HCT116 (cell line): Measurements from ENCODE around the gene WSCD2. TPM values are rescaled to one million over a fixed set of nuclear protein-coding genes. Genes with fewer than 3 reads are reported as not detected.

Source experiments
- ATAC-seq: fragments of 200-7000 bp; cut with Tn5 transposase; 2 replicates; pipeline ENCODE4 v1.9.1; 2020; ENCODE audit warnings: mild to moderate bottlenecking, moderate library complexity
- BruUV-seq: library from RNA; stranded (reverse); fragments of 400-500 nt; replicated peaks from 2 replicates; lab custom pipeline; 2021; lab: Mats Ljungman, UMichigan
- CTCF ChIA-PET: fragments of 300-600 bp; sonication (Branson Sonifier 250); formaldehyde crosslinking; loops from one replicate; lab custom pipeline; 2021; ENCODE audit warnings: antibody characterized with exemption; lab: Charles Lee
- POLR2A ChIA-PET: fragments of 300-600, 350-600 bp; sonication (Branson Sonifier 250); formaldehyde crosslinking; loops from one replicate; lab custom pipeline; 2021; ENCODE audit warnings: antibody characterized with exemption; lab: Charles Lee
- RAD21 ChIA-PET, 2 experiments: fragments of 300-600 bp; sonication (Branson Sonifier 250); formaldehyde crosslinking; loops; one replicate each; lab custom pipeline; 2023; ENCODE audit warnings: low total read pairs in 2 of 2; ENCODE audit not compliant: uncharacterized antibody in 2 of 2, unreplicated experiment in 2 of 2, low non-redundant PET in 1 of 2; lab: Charles Lee
- DNase-seq: peaks from one replicate; pipeline ENCODE4 v3.0.0-alpha.2; 2010; ENCODE audit warnings: low read depth, low spot score
- H2AFZ ChIP-seq: fragments of 200-600 bp; shearing (Covaris generic), sonication (generic); 2 replicates; pipeline ENCODE4 v1.6.1; 2017; ENCODE audit warnings: low read depth, mixed run types, mixed read lengths, antibody characterized with exemption, low read length; ENCODE audit not compliant: poor library complexity, severe bottlenecking
- H3K27ac ChIP-seq: 2 replicates; pipeline ENCODE4 v1.5.1; 2012; ENCODE audit warnings: low read depth, low read length
- H3K27me3 ChIP-seq: fragments of 200-600 bp; sonication (generic); 2 replicates; pipeline ENCODE4 v1.6.1; 2016; ENCODE audit warnings: mixed run types, low read length, mixed read lengths; ENCODE audit not compliant: insufficient read depth
- H3K36me3 ChIP-seq, 2 experiments: fragments of 200-500 bp in 1 of 2; fragments of 200-600 bp in 1 of 2; sonication (Bioruptor generic) in 1 of 2; sonication (generic) in 1 of 2; 2 replicates each; pipeline versions ENCODE4 v1.5.1 to v1.6.1; 2014 to 2016; ENCODE audit warnings: low read length in 2 of 2, inconsistent platforms in 1 of 2, mixed read lengths in 1 of 2, mixed run types in 1 of 2; ENCODE audit not compliant: insufficient read depth in 2 of 2, control insufficient read depth in 1 of 2
- H3K4me1 ChIP-seq, 2 experiments: fragments of 200-600 bp in 1 of 2; sonication (generic) in 1 of 2; 2 replicates each; pipeline versions ENCODE4 v1.5.1 to v1.6.1; 2012 to 2017; ENCODE audit warnings: low read length in 2 of 2, inconsistent platforms in 1 of 2, mild to moderate bottlenecking in 1 of 2, mixed read lengths in 1 of 2, mixed run types in 1 of 2, moderate library complexity in 1 of 2; ENCODE audit not compliant: insufficient read depth in 2 of 2, control insufficient read depth in 1 of 2
- H3K4me2 ChIP-seq: fragments of 200-600 bp; sonication (generic); 2 replicates; pipeline ENCODE4 v1.6.1; 2017; ENCODE audit warnings: mixed run types, low read length, mixed read lengths
- H3K4me3 ChIP-seq, 2 experiments: fragments of 200-600 bp in 1 of 2; sonication (generic) in 1 of 2; replicated peaks in 1 of 2; 2 replicates each; pipeline ENCODE4 v1.5.1; 2011 to 2016; ENCODE audit warnings: low read length in 2 of 2, control low read depth in 1 of 2, low read depth in 1 of 2, mild to moderate bottlenecking in 1 of 2, mixed read lengths in 1 of 2, mixed run types in 1 of 2
- H3K79me2 ChIP-seq: fragments of 200-600 bp; sonication (generic); 2 replicates; pipeline ENCODE4 v1.6.1; 2017; ENCODE audit warnings: mild to moderate bottlenecking, mixed run types, low read length, moderate library complexity, mixed read lengths; ENCODE audit not compliant: insufficient read depth
- H3K9ac ChIP-seq: fragments of 200-600 bp; sonication (generic); 2 replicates; pipeline ENCODE4 v1.6.1; 2016; ENCODE audit warnings: low read length, mixed read lengths
- H3K9me2 ChIP-seq: fragments of 200-600 bp; sonication (generic), shearing (Covaris generic); 2 replicates; pipeline ENCODE4 v1.6.1; 2017; ENCODE audit warnings: mixed run types, mild to moderate bottlenecking, moderate library complexity; ENCODE audit not compliant: insufficient read depth
- H3K9me3 ChIP-seq, 2 experiments: fragments of 200-500 bp in 1 of 2; fragments of 200-600 bp in 1 of 2; sonication (Bioruptor generic) in 1 of 2; sonication (generic) in 1 of 2; 2 replicates each; pipeline ENCODE4 v1.6.1; 2014 to 2017; ENCODE audit warnings: low read length in 2 of 2, mixed read lengths in 2 of 2, inconsistent platforms in 1 of 2, low read depth in 1 of 2, mild to moderate bottlenecking in 1 of 2, mixed run types in 1 of 2, moderate library complexity in 1 of 2; ENCODE audit not compliant: control insufficient read depth in 1 of 2, insufficient read depth in 1 of 2
- H4K20me1 ChIP-seq: fragments of 200-600 bp; sonication (generic), shearing (Covaris generic); 2 replicates; pipeline ENCODE4 v1.6.1; 2017; ENCODE audit warnings: mixed run types, mild to moderate bottlenecking, moderate library complexity; ENCODE audit not compliant: insufficient read depth
- ATF3 ChIP-seq: IDR thresholded peaks from 2 replicates; pipeline ENCODE4 v1.6.1; 2012
- JUND ChIP-seq: IDR thresholded peaks from 2 replicates; pipeline ENCODE4 v1.6.1; 2012
- SIN3A ChIP-seq: IDR thresholded peaks from 2 replicates; pipeline ENCODE4 v1.6.1; 2012; ENCODE audit warnings: low read depth
- SP1 ChIP-seq: IDR thresholded peaks from 2 replicates; pipeline ENCODE4 v1.6.1; 2012; ENCODE audit warnings: low read depth
- SRF ChIP-seq: IDR thresholded peaks from 2 replicates; pipeline ENCODE4 v1.6.1; 2012; ENCODE audit warnings: low read depth
- TCF7L2 ChIP-seq: IDR thresholded peaks from 2 replicates; pipeline ENCODE4 v1.7.0; 2011; ENCODE audit warnings: borderline replicate concordance, inconsistent platforms; ENCODE audit not compliant: insufficient read depth, insufficient read length; ENCODE audit errors: extremely low read depth
- ZBTB33 ChIP-seq: IDR thresholded peaks from 2 replicates; pipeline ENCODE4 v1.6.1; 2011; ENCODE audit warnings: mild to moderate bottlenecking, low read length, moderate library complexity; ENCODE audit not compliant: insufficient replicate concordance; ENCODE audit errors: extremely low read depth
- ZFX ChIP-seq: fragments of 450-650 bp; IDR thresholded peaks from 2 replicates; pipeline ENCODE4 v1.6.1; 2017
- intact Hi-C: fragments of 100-400 bp; cut with micrococcal nuclease; formaldehyde crosslinking; loops from 2 replicates; pipeline ENCODE4 v1.10.0; 2022
- total RNA-seq: library from RNA; stranded (reverse); gene quantifications from one replicate; pipeline ENCODE4 v1.2.1, GENCODE V29; 2021; ENCODE audit not compliant: unreplicated experiment
- TF ChIP-seq, protein P1 (sequence below), 3 experiments: fragments of 200-600 bp in 1 of 3; sonication (generic) in 1 of 3; IDR thresholded peaks in 2 of 3; conservative IDR thresholded peaks in 1 of 3; 2 replicates each; pipeline ENCODE4 v1.5.1; 2012 to 2017; ENCODE audit warnings: low read depth in 2 of 3, low read length in 2 of 3, antibody characterized with exemption in 1 of 3, borderline replicate concordance in 1 of 3, control low read depth in 1 of 3, mild to moderate bottlenecking in 1 of 3, mixed read lengths in 1 of 3, mixed run types in 1 of 3, moderate library complexity in 1 of 3; ENCODE audit not compliant: insufficient read depth in 1 of 3

WSCD2 gene
- total RNA-seq, 1 experiment from 2014 or later, result 0.05 TPM

GRCh38 chr12:108187831-108188230, 58.7 kb downstream of the WSCD2 start:
- DNase-seq, result no peak
- no peak overlapping the region for H3K9ac ChIP-seq
- H3K36me3 ChIP-seq, result no peaks in the 10 kb centered on the region
- H3K4me2 ChIP-seq, result no peak overlapping the region
- H3K27ac ChIP-seq, result no peak overlapping the region
- TF ChIP-seq SIN3A (no peak), ZFX (no peak), JUND (no peak), ATF3 (no peak), ZBTB33 (no peak), SRF (no peak), TCF7L2 (no peak), SP1 (no peak)
- TF ChIP-seq, protein P1, sequence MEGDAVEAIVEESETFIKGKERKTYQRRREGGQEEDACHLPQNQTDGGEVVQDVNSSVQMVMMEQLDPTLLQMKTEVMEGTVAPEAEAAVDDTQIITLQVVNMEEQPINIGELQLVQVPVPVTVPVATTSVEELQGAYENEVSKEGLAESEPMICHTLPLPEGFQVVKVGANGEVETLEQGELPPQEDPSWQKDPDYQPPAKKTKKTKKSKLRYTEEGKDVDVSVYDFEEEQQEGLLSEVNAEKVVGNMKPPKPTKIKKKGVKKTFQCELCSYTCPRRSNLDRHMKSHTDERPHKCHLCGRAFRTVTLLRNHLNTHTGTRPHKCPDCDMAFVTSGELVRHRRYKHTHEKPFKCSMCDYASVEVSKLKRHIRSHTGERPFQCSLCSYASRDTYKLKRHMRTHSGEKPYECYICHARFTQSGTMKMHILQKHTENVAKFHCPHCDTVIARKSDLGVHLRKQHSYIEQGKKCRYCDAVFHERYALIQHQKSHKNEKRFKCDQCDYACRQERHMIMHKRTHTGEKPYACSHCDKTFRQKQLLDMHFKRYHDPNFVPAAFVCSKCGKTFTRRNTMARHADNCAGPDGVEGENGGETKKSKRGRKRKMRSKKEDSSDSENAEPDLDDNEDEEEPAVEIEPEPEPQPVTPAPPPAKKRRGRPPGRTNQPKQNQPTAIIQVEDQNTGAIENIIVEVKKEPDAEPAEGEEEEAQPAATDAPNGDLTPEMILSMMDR (IDR thresholded peaks at IDR 0.05 in 2 of 3, conservative IDR thresholded peaks at IDR 0.05 in 1 of 3; ENCODE audit: borderline replicate concordance in 1 of 3, insufficient read depth in 1 of 3, low read depth in 2 of 3, low read length in 2 of 3), result no peak
- TF ChIP-seq, all 23 proteins: peak for 0
- ChIA-PET RAD21 (no interaction called here), POLR2A (no interaction called here), CTCF (no interaction called here)
- intact Hi-C loops, result no loop called here
- no peaks in the 10 kb centered on the region for H3K9me2 ChIP-seq
- H3K4me1 ChIP-seq, result no peaks in the 10 kb centered on the region
- H3K79me2 ChIP-seq, result no peaks in the 10 kb centered on the region
- BruUV-seq, result no TSS peak
- no peak for ATAC-seq
- no peak overlapping the region for H3K4me3 ChIP-seq
- H2AFZ ChIP-seq, result no peak overlapping the region
- H3K27me3 ChIP-seq, result peaks cover 44% of the 10 kb centered on the region
- no peaks in the 10 kb centered on the region for H4K20me1 ChIP-seq
- no peaks in the 10 kb centered on the region for H3K9me3 ChIP-seq
